Measurements from ENCODE around the gene CCDC167.
"Not testable (repeated sequence)": the region's sequence is repeated elsewhere in the genome, so short reads cannot be mapped to it uniquely, and the experiment has no call there.

Gene CCDC167

DNA sequence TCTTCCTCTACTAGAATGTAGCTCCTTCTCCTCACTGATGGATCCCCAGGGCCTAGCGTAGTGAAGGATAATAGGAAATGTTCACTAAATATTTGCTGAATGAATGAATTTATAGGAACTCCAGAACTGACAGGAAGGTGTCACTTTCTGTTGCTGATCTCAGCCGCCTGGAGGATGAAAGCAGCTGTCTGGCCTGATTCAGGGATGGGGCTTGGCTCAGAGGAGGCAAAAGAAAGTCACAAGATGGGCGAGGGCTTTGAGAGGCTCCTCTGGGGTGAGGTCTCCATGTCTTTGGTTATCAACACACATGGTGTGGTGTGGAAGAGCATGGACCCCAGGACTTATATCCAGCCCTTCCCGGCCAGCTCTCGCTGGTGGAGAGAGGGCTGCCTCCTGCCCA lies 11.5 kb upstream of the CCDC167 start:
- DNase-seq (ENCODE audit: low spot score), result no peak

DNA sequence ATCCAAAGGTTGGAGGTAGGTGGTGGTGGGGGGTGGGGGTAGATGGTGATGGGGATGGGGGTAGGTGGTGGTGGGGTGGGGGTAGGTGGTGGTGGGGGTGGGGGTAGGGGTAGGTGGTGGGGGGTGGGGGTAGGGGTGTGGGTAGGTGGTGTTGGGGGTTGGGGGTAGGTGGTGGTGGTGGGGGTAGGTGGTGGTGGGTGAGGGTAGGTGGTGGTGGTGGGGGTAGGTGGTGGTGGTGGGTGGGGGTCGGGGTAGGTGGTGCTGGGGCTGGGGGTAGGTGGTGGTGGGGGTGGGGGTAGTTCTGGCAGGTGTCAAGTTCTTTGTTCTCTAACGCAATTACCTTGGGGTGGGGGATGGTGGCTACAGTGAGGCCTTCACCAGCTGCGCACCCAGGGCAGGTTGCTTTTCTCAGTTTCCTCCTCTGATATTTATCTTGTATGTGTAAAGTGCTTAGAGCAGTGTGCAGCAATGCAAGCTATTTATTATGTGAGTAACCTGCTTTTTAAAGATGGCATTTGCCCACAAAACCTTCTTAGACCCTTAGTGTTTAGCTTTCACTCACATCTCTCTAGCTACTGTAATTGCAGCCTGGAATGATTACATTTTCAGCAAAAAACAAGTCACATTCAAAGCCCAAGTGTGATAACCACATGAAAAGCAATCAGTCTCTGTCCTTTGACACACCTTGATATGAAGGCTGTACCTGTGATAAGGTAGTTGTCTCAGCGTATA lies 8.2 kb upstream of the CCDC167 start:
- no peak for DNase-seq (ENCODE audit: low spot score)

DNA sequence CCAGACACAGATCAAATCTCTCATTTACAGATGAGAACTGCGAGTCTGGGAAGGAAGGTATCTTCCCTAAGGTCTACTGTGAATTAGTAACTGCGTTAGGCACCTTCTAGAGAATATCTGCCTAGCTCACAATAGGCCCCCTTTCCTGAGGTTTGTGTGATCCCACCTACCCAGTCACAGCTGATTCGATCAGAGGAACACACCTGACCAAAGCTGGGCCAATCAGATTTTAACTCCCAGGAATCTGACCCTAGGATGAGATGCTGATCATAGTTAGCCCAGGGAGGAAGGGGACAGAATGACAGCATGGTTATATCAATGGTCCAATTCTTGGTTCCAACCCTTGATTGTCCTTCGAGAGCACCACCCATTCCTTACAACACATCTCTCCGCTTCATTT lies 7.4 kb upstream of the CCDC167 start:
- DNase-seq (ENCODE audit: low spot score), result no peak

DNA sequence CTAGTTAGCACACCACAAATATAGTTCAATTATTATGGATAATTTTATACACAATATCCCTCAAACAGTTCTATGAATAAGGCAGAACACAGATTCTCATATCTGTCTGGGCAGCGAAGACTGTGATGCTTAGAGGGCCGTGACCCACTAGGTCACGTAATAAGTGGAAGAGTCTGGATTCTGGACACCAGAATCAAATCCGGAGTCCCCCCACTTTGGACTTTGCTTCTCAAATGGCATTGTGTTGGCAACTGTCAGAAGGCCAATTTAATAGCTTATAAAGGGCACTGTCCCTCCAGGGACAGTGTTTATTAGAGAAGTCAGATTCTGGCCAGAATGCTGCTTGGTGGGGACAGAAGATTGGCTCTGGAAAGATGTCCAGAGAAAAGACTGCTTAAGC lies 6.8 kb upstream of the CCDC167 start:
- DNase-seq (ENCODE audit: low spot score), result no peak

DNA sequence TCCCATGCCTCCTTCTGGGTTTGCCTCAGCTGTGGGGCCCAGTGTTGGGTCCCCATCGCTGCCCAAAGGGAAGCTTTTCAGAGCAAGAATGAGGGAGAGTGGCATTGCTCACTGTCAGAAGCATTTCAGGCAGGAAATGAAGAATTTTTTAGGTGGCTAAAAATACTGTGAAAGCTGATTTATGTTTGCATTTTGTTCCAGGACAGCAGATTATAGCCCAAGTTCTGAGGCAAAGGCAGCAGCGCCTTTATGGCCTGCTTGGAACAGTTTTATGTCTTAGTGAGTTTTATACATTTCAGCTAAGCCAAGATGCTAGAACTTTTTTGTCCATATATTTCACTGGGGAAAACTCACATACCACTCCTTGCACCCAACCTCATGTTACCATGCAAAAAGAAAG lies 4.3 kb upstream of the CCDC167 start:
- no peak for DNase-seq (ENCODE audit: low spot score)

DNA sequence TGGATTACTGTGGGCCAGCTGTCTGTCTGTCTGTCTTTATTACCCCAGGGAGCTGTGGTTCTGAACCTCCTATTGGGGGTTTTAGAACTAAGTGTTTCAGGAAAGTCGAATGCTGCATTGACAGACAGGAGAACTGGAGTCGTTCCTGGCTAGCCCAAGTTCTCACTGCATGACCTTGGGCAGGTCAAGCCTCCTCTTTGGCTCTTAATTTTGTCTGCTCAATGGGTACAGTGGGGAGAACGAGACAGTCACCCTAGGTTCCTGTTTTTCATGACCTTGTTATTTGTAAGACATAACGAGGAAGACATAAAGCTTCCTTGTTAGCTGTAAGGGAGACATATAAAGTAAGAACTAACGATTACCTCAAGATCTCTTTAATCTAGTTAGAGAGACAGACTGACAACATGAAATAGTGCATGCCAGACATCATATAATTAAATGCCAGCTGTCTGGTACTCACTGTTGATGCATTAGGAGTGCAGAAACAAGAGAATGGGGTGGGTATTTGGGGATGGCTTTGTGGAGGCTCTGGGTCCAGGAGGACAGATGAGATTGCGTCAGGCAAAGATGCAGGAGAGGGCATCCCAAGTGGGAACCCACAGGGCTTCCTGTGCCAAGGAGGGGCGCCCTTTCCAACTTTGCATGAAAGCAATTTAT lies 3.7 kb upstream of the CCDC167 start:
- no peak for DNase-seq (ENCODE audit: low spot score)

DNA sequence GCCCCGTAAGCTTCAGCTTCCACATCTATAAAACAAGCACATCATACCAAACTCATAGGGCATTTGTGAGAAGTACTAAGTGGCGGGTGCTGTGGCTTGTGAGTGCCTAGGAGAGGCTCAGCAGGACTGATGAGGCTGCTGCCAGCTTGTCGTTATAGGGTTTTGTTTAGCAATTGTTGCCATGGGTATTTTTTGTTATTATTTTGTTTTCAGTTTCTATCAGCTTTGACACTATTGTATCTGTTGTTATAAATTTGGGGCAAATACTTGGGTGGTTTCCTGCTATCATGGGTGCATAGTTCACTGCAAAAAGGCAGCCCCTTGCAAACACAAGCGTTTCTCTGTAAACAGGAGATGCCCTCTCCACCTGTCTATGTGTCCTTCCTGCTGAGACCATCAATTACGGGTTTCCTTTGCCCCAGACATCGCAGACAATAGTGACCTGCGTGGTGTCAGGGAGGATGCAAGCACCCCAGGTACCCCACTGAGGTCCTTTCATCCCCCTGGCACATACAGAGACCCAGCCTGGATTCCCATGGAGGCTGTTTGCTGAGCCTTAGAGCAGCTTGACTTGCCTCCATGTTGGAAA lies 3.1 kb upstream of the CCDC167 start:
- DNase-seq (ENCODE audit: low spot score), result no peak

DNA sequence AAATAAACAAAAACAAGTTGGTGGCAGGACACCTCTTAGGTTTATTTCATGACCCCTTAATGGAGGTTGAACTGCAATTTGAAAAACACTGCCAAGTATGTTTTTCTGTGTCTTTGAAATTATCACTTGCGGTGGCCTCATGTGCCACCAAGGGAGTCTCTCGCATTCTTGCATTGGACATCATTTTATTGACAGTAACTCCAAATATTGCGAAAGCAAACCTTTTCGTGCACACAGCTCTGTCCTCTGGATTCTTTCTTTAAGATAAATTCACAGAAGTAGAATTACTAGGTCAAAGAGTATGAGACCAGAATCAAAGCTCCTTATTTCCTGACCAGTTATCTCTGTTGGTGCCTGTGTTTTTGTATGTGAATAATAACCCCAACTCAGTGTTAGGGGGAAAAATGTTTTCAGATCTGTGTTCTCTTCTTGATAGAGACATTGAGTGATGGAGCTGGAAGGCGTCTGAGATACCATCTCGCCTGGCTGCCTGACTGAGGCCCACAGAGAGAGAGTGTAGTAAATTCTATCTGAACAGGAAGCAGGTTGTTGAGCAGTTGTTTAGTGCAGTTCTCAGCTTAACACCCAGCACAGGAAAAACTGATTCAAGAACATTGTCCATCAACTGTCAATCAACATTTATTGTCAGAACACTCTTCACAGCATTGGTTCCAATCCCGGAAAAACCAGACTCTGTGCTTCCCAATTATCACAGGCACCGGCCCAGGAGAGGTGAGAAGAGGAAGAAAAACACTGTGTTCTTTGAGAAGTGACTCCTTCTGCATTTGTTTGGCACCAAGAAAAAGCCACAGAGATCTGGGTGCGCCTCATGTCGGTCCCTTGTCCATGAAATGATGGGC lies 2.2 kb upstream of the CCDC167 start:
- DNase-seq (ENCODE audit: low spot score), result no peak

DNA sequence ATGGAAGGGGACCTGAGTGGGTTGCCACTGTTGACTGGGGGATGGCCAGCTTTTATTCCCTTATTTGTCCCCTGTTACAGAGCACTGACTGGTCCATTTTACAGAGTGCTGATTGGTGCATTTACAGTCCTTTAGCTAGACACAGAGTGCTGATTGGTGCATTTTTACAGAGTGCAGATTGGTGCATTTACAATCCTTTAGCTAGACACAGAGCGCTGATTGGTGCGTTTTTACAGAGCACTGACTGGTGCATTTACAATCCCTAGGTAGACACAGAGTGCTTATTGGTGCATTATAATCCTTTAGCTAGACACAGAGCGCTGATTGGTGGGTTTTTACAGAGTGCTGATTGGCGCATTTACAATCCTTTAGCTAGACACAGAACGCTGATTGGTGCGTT lies 1.2 kb upstream of the CCDC167 start:
- DNase-seq (ENCODE audit: low spot score), result not testable (repeated sequence)

DNA sequence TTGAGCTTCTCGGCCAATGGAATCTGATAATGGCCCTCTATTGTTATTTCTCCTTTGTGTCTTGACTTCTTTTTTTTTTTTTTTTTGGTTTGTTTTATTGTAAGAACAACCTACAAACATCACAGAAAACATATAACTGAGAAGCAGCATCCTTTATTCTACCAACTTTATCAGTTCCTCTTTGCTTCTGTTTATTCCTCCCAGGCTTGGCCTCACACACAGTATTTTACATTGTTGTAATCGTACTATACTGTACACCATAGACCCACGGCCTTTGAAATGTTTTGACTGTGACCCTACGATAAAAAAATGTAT lies 558 bp upstream of the CCDC167 start:
- no peak for DNase-seq (ENCODE audit: low spot score)

DNA sequence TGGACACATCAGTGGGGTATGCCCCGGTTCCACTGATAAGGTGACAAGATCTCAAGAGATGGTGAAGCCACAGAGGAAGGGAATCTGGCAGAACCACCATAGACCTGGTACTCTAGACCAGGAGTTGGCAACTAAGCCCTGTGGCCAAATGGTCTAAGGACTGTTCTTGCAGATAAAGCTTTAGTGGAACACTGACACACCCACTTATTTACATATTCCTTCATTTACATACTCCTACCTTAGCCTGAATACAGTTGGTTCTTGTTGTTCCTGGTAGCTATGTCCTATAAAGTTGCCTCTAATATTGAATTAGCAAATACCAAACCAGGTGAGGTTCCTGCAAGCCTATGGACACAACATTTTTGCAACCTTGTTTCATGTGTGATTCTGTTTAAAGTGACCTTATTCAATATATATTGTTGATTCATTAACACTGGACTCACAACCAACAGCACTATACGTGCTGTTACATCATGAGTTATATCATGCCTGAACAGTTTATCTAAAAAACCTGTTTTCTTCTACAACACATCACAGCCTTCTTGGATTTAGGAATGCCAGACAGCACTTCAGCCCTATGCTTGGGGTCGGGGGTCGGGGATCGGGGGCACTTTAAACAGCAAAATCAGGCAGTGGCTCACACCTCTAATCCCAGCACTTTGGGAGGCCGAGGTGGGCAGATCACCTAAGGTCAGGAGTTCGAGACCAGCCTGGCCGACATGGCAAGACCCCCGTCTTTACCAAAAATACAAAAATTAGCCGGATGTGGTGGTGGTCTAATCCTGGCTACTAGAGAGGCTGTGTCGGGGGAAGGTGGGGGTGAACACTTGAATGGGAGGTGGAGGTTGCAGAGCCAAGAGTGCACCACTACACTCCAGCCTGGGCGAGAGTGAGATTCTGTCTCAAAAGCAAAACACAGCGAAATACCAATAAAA lies 2.5 kb downstream of the CCDC167 start:
- DNase-seq (ENCODE audit: low spot score), result no peak

DNA sequence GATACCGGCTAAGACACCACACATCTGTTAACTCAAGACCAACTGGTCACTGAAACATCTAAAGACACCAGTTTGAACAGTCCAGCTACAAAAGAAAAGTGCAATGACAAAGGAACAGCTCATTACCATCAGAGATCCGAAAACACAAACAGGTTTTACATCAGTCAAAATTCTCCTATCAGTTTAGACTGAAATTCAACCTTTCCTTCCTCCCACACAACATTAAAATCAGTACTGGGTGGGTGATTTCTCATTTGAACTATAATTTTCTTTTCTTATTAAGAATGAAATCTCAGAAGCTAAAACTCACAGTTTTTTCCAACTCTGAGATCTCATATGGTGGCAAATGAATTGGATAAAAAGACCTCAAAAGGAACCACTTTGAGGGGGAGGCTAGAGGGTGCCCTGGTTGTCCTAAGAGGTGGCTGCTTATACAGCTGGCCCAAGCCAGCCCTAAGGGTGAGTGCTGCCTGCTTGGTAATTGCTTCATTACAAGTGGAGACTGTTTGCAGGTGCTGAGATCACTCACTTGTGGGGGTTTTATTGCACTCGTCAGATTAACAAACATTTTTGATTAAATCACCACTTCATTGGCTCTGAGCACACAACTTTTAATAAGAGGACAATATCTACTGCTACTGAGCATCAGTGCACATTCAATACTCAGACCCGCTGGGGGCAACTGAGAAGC lies 4.3 kb downstream of the CCDC167 start:
- no peak for DNase-seq (ENCODE audit: low spot score)

DNA sequence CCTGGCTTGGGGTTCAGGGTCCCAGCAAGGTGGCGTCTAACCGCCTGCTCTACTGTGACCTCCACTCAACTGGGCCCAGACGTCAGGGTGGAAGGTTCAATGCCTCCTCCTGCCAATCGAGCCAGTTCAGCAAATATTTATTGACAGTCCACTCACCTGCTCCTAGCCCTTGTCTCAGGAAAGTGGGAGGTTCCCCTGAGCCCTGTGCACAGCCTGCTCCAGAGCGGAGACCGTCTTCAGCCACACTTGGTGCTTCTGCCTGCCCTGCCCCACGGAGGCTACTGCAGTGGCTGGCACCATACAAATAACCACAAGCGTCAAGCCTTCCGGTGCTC lies 6.1 kb downstream of the CCDC167 start:
- DNase-seq (ENCODE audit: low spot score), result no peak

DNA sequence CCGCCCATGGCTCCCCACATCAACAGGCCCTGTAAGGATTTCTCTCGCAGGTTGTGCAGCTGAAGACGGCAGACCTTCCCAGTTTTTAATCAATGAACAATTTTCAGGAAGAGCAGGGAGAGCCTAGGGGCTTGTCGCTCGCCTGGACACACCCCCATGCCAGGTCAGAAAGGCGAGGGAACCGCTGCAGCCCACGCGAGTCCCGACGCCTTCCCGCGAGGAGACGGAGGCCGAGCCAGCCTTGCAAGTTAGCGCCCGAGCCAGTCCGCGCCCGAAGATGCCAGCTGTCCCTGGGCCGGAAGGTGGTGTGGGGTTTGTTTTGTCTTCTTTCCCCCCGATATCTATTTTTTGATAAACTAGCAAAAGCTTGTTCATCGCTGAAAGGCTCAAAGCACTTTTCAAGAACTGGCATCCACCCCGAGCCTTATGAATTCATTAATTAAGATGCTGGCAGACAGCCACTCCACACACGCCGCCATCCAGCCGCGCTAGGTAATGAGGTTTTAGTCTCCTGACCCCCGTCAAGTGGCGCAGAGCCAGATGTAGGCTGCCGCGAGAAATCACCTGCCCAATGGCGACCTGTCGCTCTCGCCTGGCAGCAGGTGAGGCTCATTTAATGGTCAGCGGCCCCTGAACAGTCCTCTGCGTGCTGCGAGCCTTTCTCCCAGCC lies 6.6 kb downstream of the CCDC167 start:
- no peak for DNase-seq (ENCODE audit: low spot score)

DNA sequence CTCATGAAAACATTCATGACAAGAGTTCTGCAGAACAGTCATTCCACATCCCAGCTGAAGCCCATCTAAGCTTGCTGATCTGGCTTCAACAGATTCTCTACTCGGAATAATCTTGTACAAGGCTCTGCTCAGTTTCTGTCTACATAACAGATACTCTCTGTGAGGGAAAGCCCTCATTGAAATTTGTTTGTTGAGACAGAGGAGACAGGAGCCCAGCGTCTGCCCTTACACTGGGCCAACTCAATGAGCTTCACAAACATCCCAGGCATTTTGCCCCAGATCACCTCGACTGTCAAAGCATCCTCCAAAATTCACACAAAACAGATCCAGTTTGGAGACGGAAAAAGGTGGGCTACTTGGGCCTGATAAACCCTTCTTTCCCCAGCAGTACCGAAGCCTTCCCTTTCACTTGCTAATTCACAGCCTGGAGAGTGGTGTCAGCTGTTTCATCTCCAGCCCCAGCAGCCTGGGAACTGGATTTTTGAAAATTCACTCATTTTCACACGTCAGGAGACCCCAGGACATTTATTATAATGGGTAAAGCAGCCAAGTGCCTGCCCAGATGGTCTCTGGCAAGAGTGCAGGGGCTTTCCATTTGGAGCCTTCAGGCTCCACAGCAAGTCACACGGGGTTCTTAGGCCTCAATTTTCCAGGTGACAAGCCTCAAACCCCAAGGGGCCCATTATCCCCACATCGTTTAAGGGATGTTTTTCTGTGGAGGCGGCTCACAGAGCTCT lies 7.3 kb downstream of the CCDC167 start:
- DNase-seq (ENCODE audit: low spot score), result no peak

DNA sequence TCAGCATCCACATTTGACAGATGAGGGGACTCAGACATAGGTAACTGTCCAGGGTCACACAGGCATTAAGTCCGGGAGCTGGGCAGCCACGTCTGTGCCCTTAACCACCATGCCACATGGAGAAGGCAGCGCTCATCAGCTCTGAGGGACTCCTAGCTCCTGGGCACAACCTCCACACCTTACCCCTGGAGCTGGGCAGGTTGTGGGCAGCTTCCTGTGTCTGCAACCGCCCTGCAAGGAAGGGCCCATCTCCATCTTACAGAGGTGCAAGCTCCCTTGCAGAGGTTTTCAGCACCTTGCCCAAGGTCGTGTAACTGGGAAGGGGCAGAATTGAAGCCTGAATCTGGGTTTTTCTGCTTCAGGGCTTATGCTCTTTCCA lies 7.9 kb downstream of the CCDC167 start:
- no peak for DNase-seq (ENCODE audit: low spot score)

DNA sequence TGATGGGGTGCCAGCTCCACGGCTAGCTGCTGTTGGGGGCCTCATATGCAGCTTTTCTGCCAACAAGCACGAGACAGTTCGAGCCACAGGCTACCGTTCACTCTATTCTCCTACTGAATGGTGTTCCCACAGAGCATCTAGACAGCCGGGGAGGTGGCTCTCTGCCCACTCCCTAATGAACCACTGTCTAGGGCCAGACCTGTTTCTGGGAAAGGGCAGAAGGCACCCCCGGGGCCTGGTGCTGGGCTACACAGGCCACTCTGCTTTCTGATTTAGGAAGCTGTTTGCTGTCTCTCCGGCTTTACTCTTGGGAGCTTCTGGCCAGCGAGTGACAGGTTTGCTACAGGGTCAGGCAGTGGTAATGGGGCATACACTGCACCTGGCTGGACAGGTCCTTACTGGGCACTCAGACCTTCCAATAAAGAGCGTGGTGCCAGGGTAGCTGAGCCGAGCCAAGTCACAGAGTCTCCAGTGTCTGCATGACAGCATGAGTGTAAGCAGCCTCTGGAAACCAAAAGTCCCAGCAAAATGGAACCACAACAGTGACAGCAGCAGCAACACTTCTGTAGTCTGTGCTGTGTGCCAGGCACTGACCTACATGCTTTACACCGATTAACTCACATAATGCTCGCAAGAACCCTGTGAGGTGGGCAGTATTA lies 8.4 kb downstream of the CCDC167 start:
- no peak for DNase-seq (ENCODE audit: low spot score)

DNA sequence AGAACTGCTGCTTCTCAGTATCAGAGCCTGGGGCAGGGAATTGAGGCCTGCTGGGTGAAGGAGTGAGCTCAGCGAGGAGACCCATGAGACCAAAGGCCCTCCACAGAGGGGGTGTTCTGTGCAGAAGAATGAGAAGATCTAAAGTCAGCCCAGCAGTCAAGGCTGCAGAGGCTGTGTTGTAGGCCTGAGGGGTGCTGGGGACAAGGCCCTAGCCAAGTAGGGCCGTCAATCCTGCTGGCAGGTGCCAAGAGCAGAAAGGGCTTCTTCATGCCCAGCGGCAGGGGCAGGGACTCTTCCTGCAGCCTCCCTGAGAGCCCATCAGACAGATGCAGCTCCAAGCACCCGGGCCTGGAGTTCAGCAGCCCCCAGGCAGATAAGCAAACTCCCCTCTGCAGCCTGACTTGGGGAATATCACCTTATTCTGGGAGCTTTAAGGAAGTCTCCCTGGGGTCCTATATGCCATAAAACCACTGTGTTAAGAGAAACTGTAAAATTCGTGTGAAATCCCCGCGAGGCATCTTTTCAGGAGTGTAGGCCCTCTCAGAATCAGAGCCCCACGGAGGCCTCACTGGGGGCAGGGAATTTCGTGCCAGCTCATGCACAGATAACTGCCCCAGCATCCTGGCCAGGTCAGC lies 9.0 kb downstream of the CCDC167 start:
- DNase-seq (ENCODE audit: low spot score), result no peak
